ENCODE measurements around the gene CLCA2. TPM values are rescaled to one million over a fixed set of nuclear protein-coding genes. Genes with fewer than 3 reads are reported as not detected.

The CLCA2 gene, protein sequence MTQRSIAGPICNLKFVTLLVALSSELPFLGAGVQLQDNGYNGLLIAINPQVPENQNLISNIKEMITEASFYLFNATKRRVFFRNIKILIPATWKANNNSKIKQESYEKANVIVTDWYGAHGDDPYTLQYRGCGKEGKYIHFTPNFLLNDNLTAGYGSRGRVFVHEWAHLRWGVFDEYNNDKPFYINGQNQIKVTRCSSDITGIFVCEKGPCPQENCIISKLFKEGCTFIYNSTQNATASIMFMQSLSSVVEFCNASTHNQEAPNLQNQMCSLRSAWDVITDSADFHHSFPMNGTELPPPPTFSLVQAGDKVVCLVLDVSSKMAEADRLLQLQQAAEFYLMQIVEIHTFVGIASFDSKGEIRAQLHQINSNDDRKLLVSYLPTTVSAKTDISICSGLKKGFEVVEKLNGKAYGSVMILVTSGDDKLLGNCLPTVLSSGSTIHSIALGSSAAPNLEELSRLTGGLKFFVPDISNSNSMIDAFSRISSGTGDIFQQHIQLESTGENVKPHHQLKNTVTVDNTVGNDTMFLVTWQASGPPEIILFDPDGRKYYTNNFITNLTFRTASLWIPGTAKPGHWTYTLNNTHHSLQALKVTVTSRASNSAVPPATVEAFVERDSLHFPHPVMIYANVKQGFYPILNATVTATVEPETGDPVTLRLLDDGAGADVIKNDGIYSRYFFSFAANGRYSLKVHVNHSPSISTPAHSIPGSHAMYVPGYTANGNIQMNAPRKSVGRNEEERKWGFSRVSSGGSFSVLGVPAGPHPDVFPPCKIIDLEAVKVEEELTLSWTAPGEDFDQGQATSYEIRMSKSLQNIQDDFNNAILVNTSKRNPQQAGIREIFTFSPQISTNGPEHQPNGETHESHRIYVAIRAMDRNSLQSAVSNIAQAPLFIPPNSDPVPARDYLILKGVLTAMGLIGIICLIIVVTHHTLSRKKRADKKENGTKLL
- total RNA-seq (not detected), polyA plus RNA-seq (not detected)

DNA sequence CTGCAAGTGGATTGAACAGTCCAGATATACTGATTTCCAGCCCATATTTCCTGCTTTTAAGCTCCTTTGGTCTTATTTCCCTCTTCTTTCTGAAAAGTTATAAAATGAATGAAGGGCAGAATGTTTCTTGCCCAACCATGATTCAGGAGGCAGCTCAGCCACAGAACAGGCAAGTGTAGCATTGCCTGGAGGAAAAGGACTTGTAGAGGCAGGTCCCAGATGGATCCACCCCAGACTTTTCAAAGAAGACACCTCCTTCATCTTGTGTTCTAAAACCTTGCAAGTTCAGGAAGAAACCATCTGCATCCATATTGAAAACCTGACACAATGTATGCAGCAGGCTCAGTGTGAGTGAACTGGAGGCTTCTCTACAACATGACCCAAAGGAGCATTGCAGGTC, at the start of gene CLCA2:
CLCA2 (plus strand) TSS at position 299 of the 400 bp plus-strand sequence; CDS start at position 376, 77 bp downstream.
- no peak for DNase-seq
- no peaks in the 10 kb centered on the region for H3K27me3 ChIP-seq (ENCODE audit: insufficient read depth, low read length)
- ChIA-PET POLR2A (ENCODE audit: partially characterized antibody) (no interaction called here), CTCF (ENCODE audit: partially characterized antibody) (interaction anchor here (1.0 to 1.7 kb wide), 4 partner anchors 44 to 82 kb away, joined by 3 to 8 read pairs (median 4); no protein-coding TSS in a partner anchor)
- H3K27me3 Mint-ChIP-seq = peaks cover 2 to 15% of the 10 kb centered on the region in 2 donors
- no peaks in the 10 kb centered on the region for H3K4me1 ChIP-seq (ENCODE audit: insufficient read depth, low read length)
- no peak within 1 kb of the TSS for H3K27ac Mint-ChIP-seq
- H3K36me3 ChIP-seq (ENCODE audit: insufficient read depth, low read length) = no peaks in the 10 kb centered on the region
- H3K4me1 Mint-ChIP-seq = peaks cover 2 to 6% (median 4%) of the 10 kb centered on the region in 4 donors
- peaks cover 0 to 1% (median 0%) of the 10 kb centered on the region in 8 donors for H3K9me3 Mint-ChIP-seq
- no peak within 1 kb of the TSS for H3K27ac ChIP-seq (ENCODE audit: low read depth, low read length)
- no peaks in the 10 kb centered on the region for H3K36me3 Mint-ChIP-seq
- no peaks in the 10 kb centered on the region for H3K9me3 ChIP-seq (ENCODE audit: control insufficient read depth in 1 of 2, low read length in 2 of 2)
- H3K4me3 ChIP-seq (ENCODE audit: low read length in 2 of 2) = no peak within 1 kb of the TSS
- intact Hi-C loops (cut with micrococcal nuclease) = no loop called here
- H3K4me3 Mint-ChIP-seq = no peak within 1 kb of the TSS

DNA sequence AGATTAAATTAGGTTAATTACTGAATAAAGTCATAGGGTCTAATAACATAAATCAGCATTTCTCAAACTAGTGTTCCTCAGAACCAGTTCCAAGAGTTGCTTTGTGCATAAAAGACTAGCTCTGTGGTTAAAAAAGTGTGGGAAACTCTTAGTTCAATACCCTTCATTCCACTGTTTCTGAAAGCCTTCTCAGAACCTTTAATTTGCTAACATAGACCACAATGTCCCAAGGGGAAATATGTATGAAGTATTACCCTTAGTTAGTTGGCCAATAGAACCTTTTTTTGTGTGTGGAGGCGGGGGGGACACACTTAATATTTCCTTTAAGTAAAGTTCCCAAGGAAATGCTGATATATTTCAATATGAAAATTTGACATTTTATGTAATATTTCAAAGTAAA, 48.3 kb upstream of the CLCA2 start:
- peaks cover 49 to 56% of the 10 kb centered on the region in 2 donors for H3K36me3 Mint-ChIP-seq
- no peak overlapping the region for H3K4me3 ChIP-seq (ENCODE audit: low read length in 2 of 2)
- peaks cover 0 to 2% (median 0%) of the 10 kb centered on the region in 8 donors for H3K9me3 Mint-ChIP-seq
- intact Hi-C loops (cut with micrococcal nuclease) = no loop called here
- H3K9me3 ChIP-seq (ENCODE audit: control insufficient read depth in 1 of 2, low read length in 2 of 2) = no peaks in the 10 kb centered on the region
- no peak for DNase-seq
- no peaks in the 10 kb centered on the region for H3K36me3 ChIP-seq (ENCODE audit: insufficient read depth, low read length)
- H3K4me1 Mint-ChIP-seq = peaks cover 4 to 7% (median 5%) of the 10 kb centered on the region in 4 donors
- H3K27me3 ChIP-seq (ENCODE audit: insufficient read depth, low read length) = no peaks in the 10 kb centered on the region
- no peak overlapping the region for H3K4me3 Mint-ChIP-seq
- ChIA-PET CTCF (ENCODE audit: partially characterized antibody) (interaction anchor here (0.9 to 5.4 kb wide), 4 partner anchors 98 to 129 kb away, joined by 3 to 58 read pairs (median 3); no protein-coding TSS in a partner anchor), POLR2A (ENCODE audit: partially characterized antibody) (no interaction called here)
- H3K4me1 ChIP-seq (ENCODE audit: insufficient read depth, low read length) = no peaks in the 10 kb centered on the region
- no peak overlapping the region for H3K27ac ChIP-seq (ENCODE audit: low read depth, low read length)
- no peak overlapping the region for H3K27ac Mint-ChIP-seq
- no peaks in the 10 kb centered on the region for H3K27me3 Mint-ChIP-seq

DNA sequence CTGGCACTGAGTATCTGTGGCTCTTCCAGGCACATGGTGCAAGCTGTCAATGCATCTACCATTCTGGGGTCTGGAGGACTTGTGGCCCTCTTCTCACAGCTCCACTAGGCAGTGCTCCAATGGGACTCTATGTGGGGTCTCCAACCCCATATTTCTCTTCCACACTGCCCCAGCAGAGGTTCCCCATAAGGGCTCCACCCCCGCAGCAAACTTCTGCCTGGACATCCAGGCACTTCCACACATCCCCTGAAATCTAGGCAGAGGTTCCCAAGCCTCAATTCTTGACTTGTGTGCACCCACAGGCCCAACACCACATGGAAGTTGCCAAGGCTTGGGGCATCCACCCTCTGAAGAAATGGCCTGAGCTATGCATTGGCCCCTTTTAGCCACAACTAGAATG, 46.6 kb upstream of the CLCA2 start:
- CTCF ChIA-PET (ENCODE audit: partially characterized antibody) = interaction anchor here (1.0 to 5.4 kb wide), 3 partner anchors 98 to 129 kb away, joined by 3 to 58 read pairs (median 4); no protein-coding TSS in a partner anchor
- H3K4me3 ChIP-seq (ENCODE audit: low read length in 2 of 2) = no peak overlapping the region
- Mint-ChIP-seq H3K4me3 (no peak overlapping the region), H3K9me3 (peaks cover 0 to 2% (median 0%) of the 10 kb centered on the region in 8 donors), H3K27me3 (no peaks in the 10 kb centered on the region), H3K27ac (peak overlapping the region in 2 of 7 donors; percentile 6 to 56), H3K36me3 (peaks cover 43 to 53% of the 10 kb centered on the region in 2 donors), H3K4me1 (peaks cover 6 to 15% (median 8%) of the 10 kb centered on the region in 4 donors)
- no peaks in the 10 kb centered on the region for H3K27me3 ChIP-seq (ENCODE audit: insufficient read depth, low read length)
- POLR2A ChIA-PET (ENCODE audit: partially characterized antibody) = no interaction called here
- H3K27ac ChIP-seq (ENCODE audit: low read depth, low read length) = no peak overlapping the region
- H3K9me3 ChIP-seq (ENCODE audit: control insufficient read depth in 1 of 2, low read length in 2 of 2) = no peaks in the 10 kb centered on the region
- H3K4me1 ChIP-seq (ENCODE audit: insufficient read depth, low read length) = peaks cover under 1% of the 10 kb centered on the region
- intact Hi-C loops (cut with micrococcal nuclease) = no loop called here
- DNase-seq = no peak
- H3K36me3 ChIP-seq (ENCODE audit: insufficient read depth, low read length) = no peaks in the 10 kb centered on the region

DNA sequence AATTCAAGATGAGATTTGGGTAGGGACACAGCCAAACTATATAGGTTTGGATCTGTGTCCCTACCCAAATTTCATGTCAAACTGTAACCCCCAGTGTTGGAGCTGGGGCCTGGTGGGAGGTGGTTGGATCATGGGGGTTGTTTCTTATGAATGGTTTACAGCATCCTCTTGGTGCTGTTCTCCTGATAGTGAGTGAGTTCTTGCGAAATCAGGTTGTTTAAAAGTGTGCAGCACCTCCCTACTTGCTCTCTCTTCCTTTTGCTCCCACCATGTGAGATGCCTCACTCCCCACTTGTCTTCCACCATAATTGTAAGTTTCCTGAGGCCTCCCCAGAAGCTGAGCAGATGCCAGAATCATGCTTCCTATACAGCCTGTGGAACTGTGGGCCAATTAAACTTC, 45.2 kb upstream of the CLCA2 start:
- H3K9me3 ChIP-seq (ENCODE audit: control insufficient read depth in 1 of 2, low read length in 2 of 2) = no peaks in the 10 kb centered on the region

DNA sequence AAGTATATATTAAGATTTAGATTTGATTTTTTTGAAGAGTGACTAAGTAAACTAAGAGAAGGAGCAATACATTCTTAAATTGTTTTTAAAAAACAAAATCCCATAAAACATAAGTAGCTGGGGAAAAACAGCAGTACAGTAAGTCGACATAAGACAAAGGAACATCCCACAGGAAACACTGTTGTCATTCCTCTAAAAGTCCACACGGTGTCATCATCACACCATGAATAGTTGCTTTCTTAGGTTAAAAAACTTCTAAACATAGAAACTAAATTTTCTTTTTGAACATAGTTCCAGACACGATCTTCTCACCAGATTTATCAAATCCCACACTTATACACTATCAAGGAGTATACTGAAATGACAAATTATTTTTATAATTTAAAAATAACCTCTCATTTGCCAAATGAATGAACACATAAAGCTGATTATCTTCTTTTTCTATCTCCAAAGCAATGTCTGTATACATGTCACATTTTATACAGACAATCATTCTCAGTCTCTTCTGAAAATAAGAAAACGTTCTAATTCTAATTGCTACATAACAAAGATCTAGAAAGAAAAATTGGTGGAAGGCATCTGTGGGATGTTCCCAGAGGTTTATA, 43.6 kb upstream of the CLCA2 start:
- POLR2A ChIA-PET (ENCODE audit: partially characterized antibody) = interaction anchor here (0.7 to 1.3 kb wide), 3 partner anchors 8 to 121 kb away, joined by 3 read pairs; partner anchors contain the start of gene ODF2L
- Mint-ChIP-seq H3K9me3 (peaks cover 0 to 2% (median 0%) of the 10 kb centered on the region in 8 donors), H3K4me1 (peaks cover 8 to 30% (median 12%) of the 10 kb centered on the region in 4 donors), H3K4me3 (peak overlapping the region in 2 of 8 donors; percentile 38 to 55), H3K27me3 (no peaks in the 10 kb centered on the region), H3K27ac (peak overlapping the region in 3 of 7 donors; percentile 32 to 48 (median 42)), H3K36me3 (peaks cover 30 to 34% of the 10 kb centered on the region in 2 donors)
- no peaks in the 10 kb centered on the region for H3K9me3 ChIP-seq (ENCODE audit: control insufficient read depth in 1 of 2, low read length in 2 of 2)
- no peaks in the 10 kb centered on the region for H3K36me3 ChIP-seq (ENCODE audit: insufficient read depth, low read length)
- H3K4me3 ChIP-seq (ENCODE audit: low read length in 2 of 2) = no peak overlapping the region
- no peak overlapping the region for H3K27ac ChIP-seq (ENCODE audit: low read depth, low read length)
- CTCF ChIA-PET (ENCODE audit: partially characterized antibody) = interaction anchor here (0.6 to 5.4 kb wide), 23 partner anchors 10 to 704 kb away, joined by 3 to 65 read pairs (median 5); partner anchors contain the start of genes CLCA2, ODF2L and SH3GLB1
- H3K4me1 ChIP-seq (ENCODE audit: insufficient read depth, low read length) = peaks cover 17% of the 10 kb centered on the region
- no peaks in the 10 kb centered on the region for H3K27me3 ChIP-seq (ENCODE audit: insufficient read depth, low read length)
- intact Hi-C loops (cut with micrococcal nuclease) = loop anchor here (1.0 to 5.0 kb wide), 8 partner anchors 9 to 702 kb away; partner anchors contain the start of gene ODF2L
- peak in 4 of 5 donors; percentile 49 to 59 (median 54) for DNase-seq

More for the DNA sequence above, 45.2 kb upstream of the CLCA2 start:
- H3K4me1 ChIP-seq (ENCODE audit: insufficient read depth, low read length) = peaks cover 16% of the 10 kb centered on the region
- H3K27me3 Mint-ChIP-seq = no peaks in the 10 kb centered on the region
- no peak overlapping the region for H3K27ac ChIP-seq (ENCODE audit: low read depth, low read length)
- ChIA-PET CTCF (ENCODE audit: partially characterized antibody) (interaction anchor here (1.4 to 5.4 kb wide), 6 partner anchors 17 to 128 kb away, joined by 4 to 65 read pairs (median 12); partner anchors contain the start of genes CLCA2 and ODF2L), POLR2A (ENCODE audit: partially characterized antibody) (interaction anchor here (1.3 kb wide), 1 partner anchor 9 kb away, joined by 3 read pairs; no protein-coding TSS in a partner anchor)
- peaks cover 0 to 2% (median 0%) of the 10 kb centered on the region in 8 donors for H3K9me3 Mint-ChIP-seq
- peaks cover 10 to 30% (median 12%) of the 10 kb centered on the region in 4 donors for H3K4me1 Mint-ChIP-seq
- H3K36me3 ChIP-seq (ENCODE audit: insufficient read depth, low read length) = no peaks in the 10 kb centered on the region
- no peak overlapping the region for H3K4me3 Mint-ChIP-seq
- no peak overlapping the region for H3K4me3 ChIP-seq (ENCODE audit: low read length in 2 of 2)
- peaks cover 40 to 46% of the 10 kb centered on the region in 2 donors for H3K36me3 Mint-ChIP-seq
- DNase-seq = no peak
- H3K27ac Mint-ChIP-seq = peak overlapping the region in 1 of 7 donors; percentile 41
- no peaks in the 10 kb centered on the region for H3K27me3 ChIP-seq (ENCODE audit: insufficient read depth, low read length)
- intact Hi-C loops (cut with micrococcal nuclease) = no loop called here

DNA sequence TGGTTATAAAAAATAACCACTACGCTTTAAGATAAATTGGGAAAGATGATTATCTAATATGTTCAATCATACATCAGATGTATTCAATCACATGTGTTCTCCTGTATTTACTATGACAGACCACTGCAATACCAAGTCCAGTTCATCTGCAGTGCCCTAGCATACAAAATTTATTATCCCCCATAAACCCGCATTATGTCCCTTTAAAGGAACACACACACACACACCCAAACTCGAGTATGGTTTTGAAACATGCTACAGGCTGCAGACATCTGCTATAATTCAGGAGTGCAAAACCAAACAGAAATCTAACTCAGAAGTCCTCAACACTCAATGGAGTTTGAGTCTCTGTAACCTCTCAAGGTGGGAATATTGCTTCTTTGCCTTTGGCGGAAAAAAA, 42.7 kb upstream of the CLCA2 start:
- POLR2A ChIA-PET (ENCODE audit: partially characterized antibody) = no interaction called here
- no peaks in the 10 kb centered on the region for H3K9me3 ChIP-seq (ENCODE audit: control insufficient read depth in 1 of 2, low read length in 2 of 2)
- H3K27me3 ChIP-seq (ENCODE audit: insufficient read depth, low read length) = no peaks in the 10 kb centered on the region
- no peak for DNase-seq
- Mint-ChIP-seq H3K36me3 (peaks cover 29 to 32% of the 10 kb centered on the region in 2 donors), H3K27ac (no peak overlapping the region), H3K4me3 (peak overlapping the region in 2 of 8 donors; percentile 20 to 31), H3K27me3 (no peaks in the 10 kb centered on the region), H3K4me1 (peaks cover 8 to 30% (median 12%) of the 10 kb centered on the region in 4 donors), H3K9me3 (peaks cover 0 to 2% (median 0%) of the 10 kb centered on the region in 8 donors)
- H3K36me3 ChIP-seq (ENCODE audit: insufficient read depth, low read length) = no peaks in the 10 kb centered on the region
- no peak overlapping the region for H3K4me3 ChIP-seq (ENCODE audit: low read length in 2 of 2)
- H3K4me1 ChIP-seq (ENCODE audit: insufficient read depth, low read length) = peaks cover 17% of the 10 kb centered on the region
- CTCF ChIA-PET (ENCODE audit: partially characterized antibody) = no interaction called here
- intact Hi-C loops (cut with micrococcal nuclease) = loop anchor here (2.0 to 5.0 kb wide), 2 partner anchors 362 to 701 kb away; no protein-coding TSS in a partner anchor
- no peak overlapping the region for H3K27ac ChIP-seq (ENCODE audit: low read depth, low read length)

Data from CD4-positive, alpha-beta memory T cell (primary cell).